Measurements from ENCODE around the gene IGFBP5.

The IGFBP5 gene

DNA sequence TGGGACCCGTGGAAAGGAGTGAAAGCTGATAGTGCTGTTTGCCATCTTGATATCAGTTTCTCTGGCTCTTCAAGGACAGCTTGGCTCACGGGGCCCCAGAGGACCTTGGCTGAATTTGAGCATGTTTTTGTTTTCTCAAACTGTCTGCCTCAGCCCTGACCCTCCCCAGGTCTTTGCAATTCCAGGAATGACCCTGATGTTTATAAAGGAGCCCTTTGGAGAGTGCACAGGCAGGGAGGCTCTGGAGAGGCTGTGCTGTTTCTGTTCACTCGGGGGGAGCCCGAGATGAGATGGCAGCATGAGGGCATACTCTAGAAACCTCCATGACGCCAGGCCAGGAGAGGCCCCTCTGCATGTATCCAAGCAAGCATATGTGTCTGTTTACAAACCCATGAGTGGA is 45.8 kb downstream of the IGFBP5 start:
- DNase-seq (ENCODE audit: low read depth) = no peak
- TF ChIP-seq, protein P1, sequence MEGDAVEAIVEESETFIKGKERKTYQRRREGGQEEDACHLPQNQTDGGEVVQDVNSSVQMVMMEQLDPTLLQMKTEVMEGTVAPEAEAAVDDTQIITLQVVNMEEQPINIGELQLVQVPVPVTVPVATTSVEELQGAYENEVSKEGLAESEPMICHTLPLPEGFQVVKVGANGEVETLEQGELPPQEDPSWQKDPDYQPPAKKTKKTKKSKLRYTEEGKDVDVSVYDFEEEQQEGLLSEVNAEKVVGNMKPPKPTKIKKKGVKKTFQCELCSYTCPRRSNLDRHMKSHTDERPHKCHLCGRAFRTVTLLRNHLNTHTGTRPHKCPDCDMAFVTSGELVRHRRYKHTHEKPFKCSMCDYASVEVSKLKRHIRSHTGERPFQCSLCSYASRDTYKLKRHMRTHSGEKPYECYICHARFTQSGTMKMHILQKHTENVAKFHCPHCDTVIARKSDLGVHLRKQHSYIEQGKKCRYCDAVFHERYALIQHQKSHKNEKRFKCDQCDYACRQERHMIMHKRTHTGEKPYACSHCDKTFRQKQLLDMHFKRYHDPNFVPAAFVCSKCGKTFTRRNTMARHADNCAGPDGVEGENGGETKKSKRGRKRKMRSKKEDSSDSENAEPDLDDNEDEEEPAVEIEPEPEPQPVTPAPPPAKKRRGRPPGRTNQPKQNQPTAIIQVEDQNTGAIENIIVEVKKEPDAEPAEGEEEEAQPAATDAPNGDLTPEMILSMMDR (IDR thresholded peaks at IDR 0.05; ENCODE audit: control insufficient read depth, insufficient read depth, low read depth, low read length, missing control alignments) = no peak

DNA sequence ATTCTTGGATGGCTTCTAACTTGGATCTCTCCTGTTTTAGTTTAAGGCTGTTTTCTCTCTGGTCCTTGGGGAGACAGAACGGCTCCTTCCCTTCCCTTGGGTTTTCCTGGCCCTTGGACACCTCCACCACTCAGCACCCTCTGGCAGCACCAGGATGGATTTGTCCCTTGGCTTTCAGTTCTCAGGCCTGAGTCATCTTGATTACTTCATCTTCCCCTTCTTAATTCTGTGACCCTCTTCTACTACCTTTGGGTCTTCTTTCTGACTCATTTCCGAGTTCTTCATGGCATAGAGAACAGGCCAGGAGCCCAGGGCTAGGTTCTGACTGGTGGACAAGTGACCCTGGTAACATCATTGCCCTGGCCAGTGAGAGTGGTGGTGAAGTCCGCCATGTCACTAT is 47.2 kb downstream of the IGFBP5 start:
- H3K4me3 ChIP-seq (ENCODE audit: control insufficient read depth, low read depth, low read length) = no peak overlapping the region
- DNase-seq (ENCODE audit: low read depth) = peak; percentile 13
- TF ChIP-seq, protein P1 (IDR thresholded peaks at IDR 0.05; ENCODE audit: control insufficient read depth, insufficient read depth, low read depth, low read length, missing control alignments) = no peak

More for the DNA sequence above, 45.8 kb downstream of the IGFBP5 start:
- H3K4me3 ChIP-seq (ENCODE audit: control insufficient read depth, low read depth, low read length) = no peak overlapping the region

DNA sequence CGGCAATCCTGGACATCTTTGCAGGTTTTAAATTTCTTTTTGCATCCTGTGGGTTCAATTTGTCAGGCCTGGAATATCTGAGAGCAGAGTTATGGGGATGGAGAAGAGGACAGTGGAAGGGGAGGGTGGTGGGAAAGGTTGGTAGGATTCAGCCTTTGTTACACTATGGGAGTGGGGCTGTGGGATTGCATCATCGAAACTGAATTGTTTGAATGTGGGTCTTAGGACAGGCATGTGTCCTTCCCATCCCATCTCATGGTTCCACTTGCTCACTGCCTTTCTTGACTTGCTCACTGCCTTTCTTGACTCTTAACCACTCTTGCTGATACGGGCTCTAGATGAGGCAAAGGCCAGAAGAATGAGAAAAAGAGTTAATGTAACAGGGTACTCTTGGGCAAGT is 49.2 kb downstream of the IGFBP5 start:
- TF ChIP-seq, protein P1 (IDR thresholded peaks at IDR 0.05; ENCODE audit: control insufficient read depth, insufficient read depth, low read depth, low read length, missing control alignments) = no peak
- DNase-seq (ENCODE audit: low read depth) = no peak

DNA sequence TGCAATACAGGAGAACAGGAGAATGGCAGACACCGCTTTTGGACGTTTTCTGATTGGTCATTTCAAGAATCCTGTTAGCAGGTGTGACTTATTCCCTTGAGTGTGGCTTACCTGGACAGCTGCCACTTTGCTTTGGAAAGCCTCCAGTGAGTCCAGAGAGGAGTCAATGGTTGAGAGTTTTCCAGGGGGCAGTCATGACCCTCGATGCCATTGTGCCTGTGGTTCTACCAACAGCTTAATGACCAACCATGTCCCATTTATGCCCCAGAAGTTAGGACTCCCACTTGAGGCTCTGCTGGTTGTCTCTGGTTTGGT is 49.8 kb downstream of the IGFBP5 start:
- TF ChIP-seq, protein P1 (IDR thresholded peaks at IDR 0.05; ENCODE audit: control insufficient read depth, insufficient read depth, low read depth, low read length, missing control alignments) = no peak
- DNase-seq (ENCODE audit: low read depth) = no peak

More for the DNA sequence above, 49.2 kb downstream of the IGFBP5 start:
- no peak overlapping the region for H3K4me3 ChIP-seq (ENCODE audit: control insufficient read depth, low read depth, low read length)

DNA sequence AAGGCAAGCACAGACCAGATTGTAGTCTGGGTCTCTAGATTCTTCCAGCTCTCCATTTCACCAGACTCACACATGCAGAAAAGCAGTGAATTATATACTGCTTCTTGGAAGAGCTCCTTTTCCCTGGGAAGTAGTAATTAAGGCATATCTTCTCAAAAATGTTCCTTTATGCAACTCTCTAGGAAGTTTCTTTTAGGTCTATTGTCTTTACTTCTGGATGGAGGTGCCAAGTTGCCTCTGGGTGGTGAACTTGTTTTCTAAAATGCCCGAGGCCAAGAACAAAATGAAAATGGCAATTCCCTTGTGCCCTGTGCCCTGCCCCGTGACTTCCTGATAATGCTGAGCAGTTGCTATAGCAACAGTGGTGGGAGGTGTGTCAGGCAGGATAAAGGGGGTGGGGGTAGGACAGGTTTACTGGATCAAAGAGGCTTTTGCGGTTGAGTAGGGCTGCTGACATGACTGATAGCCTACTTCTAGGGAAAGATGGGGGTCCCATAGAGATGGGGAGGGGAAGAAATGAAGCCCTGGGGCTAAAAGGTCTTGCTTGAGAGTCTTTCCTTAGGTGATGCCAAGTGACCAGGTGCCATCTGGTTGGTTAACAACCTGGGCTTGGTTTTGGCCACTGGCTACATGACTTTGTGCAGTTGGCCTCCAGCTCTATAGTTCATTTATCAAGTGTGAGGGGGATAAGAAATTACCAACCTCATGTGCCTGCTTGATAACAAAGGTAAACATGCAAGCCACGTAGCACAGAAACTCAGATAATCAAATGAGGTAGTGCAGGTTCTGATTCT is 50.3 kb downstream of the IGFBP5 start:
- H3K4me3 ChIP-seq (ENCODE audit: control insufficient read depth, low read depth, low read length) = no peak overlapping the region
- DNase-seq (ENCODE audit: low read depth) = no peak
- TF ChIP-seq, protein P1 (IDR thresholded peaks at IDR 0.05; ENCODE audit: control insufficient read depth, insufficient read depth, low read depth, low read length, missing control alignments) = no peak

More for the DNA sequence above, 49.8 kb downstream of the IGFBP5 start:
- H3K4me3 ChIP-seq (ENCODE audit: control insufficient read depth, low read depth, low read length) = no peak overlapping the region

DNA sequence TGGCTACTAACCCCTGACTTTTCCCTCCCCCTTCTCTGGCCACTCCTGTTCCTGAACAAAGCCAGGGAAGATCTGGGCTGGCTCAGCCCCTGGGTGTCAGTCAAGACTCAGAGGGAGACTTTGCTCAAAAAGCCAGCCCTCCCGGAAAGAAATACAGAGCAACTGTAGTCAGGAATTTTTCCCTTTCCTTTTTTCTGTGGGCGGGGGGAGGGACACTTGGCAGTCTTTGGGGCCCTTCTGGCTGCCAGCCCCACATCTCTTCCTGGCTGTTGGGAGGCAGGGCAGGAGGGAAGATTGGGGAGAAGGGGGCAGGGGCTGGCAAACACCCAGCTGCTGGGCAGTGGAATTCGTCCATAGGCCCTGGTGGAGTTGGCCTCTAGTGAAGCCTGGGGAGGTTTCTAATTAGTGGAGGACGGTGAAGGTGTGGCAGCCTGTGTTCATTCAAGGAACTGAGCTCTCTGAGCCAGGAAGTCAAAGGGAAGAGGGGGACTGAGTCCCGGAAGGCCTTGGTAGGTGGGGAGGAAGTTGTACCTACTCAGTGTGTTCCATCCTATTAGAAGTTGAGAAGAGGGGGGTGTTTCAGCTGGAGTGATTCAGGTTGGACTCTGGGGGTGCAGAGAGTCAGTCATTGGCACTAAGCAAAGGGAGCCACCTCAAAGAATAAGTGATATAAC is 51.2 kb downstream of the IGFBP5 start:
- TF ChIP-seq, protein P1 (IDR thresholded peaks at IDR 0.05; ENCODE audit: control insufficient read depth, insufficient read depth, low read depth, low read length, missing control alignments) = no peak
- DNase-seq (ENCODE audit: low read depth) = no peak
- H3K4me3 ChIP-seq (ENCODE audit: control insufficient read depth, low read depth, low read length) = no peak overlapping the region
